Mucosa of descending colon (tissue), 3 donors: Measurements from ENCODE around the gene CIDEB. TPM values are rescaled to one million over a fixed set of nuclear protein-coding genes. Genes with fewer than 3 reads are reported as not detected.

ENCODE experiments used
- ATAC-seq: fragments of 200-7000 bp; cut with Tn5 transposase; one replicate; pipeline ENCODE4 v1.9.1; 2020; ENCODE audit warnings: mild to moderate bottlenecking, moderate library complexity
- DNase-seq, 3 donors: peaks; one replicate each; pipeline ENCODE4 v3.0.0-alpha.2; 2020
- H3K36me3 ChIP-seq: fragments of 200-600 bp; one replicate; pipeline ENCODE4 v1.8.0; 2021; ENCODE audit warnings: low read depth, mild to moderate bottlenecking
- H3K4me1 ChIP-seq: fragments of 200-600 bp; one replicate; pipeline ENCODE4 v1.8.0; 2021; ENCODE audit warnings: low read depth, mild to moderate bottlenecking
- H3K4me3 ChIP-seq: fragments of 200-600 bp; one replicate; pipeline ENCODE4 v1.8.0; 2021; ENCODE audit warnings: mild to moderate bottlenecking
- H3K9me3 ChIP-seq: fragments of 200-600 bp; one replicate; pipeline ENCODE4 v1.8.0; 2021; ENCODE audit warnings: mild to moderate bottlenecking
- intact Hi-C, 2 donors: fragments of 100-400 bp; cut with DNase I in 1 of 2; cut with micrococcal nuclease in 1 of 2; formaldehyde crosslinking; loops; one replicate each; pipeline versions ENCODE4 v1.11.0 to v1.11.1; 2022; cut with DNase I, micrococcal nuclease
- total RNA-seq, 3 donors: library from RNA; stranded (reverse); fragmentation: NEBNext Ultra II Directional in 2 of 3; extraction: Animal tissue kit (Norgen Biotek cat#: 25700) in 2 of 3; gene quantifications; one replicate each; pipeline versions ENCODE4 v1.2.1 to v1.2.4, GENCODE V29; 2021 to 2023
- TF ChIP-seq, protein P1 (sequence below): fragments of 200-600 bp; IDR thresholded peaks from one replicate; pipeline ENCODE4 v1.8.0; 2022; ENCODE audit warnings: antibody characterized with exemption, mild to moderate bottlenecking
- donor health status: DM: no; HTN: no; CAD: no; lungs with moderate emphysema.
- donor health status: DM: no; HTN: no; CAD: no.
- donor health status: DM: no; HTN: yes; CAD: no.

Gene CIDEB
- total RNA-seq, 3 donors from 2014 or later, result 8.5 to 15.8 (median 12.1) TPM

DNA sequence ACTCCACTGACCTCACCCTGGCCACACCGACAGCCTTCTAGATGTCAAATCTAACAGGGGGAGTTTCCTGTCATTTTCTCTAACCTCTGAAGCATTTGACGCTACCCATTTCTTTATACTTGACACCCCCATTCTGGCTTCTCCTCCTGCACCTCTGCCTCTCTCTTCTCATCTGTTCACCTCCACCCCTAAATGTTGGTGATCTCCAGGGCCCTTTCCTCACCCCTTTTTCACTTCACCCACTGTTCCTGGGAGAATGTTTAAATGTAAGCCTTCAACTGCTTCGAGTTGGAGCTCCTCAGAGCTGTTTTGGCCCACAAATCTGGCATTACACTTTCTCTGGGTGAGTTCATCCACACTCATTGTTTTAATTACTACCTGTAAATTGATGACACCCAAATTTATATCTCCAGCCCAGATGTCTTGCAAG is 35.9 kb downstream of the CIDEB start:
- no peak for ATAC-seq
- intact Hi-C loops, result no loop called here
- TF ChIP-seq, protein P1, sequence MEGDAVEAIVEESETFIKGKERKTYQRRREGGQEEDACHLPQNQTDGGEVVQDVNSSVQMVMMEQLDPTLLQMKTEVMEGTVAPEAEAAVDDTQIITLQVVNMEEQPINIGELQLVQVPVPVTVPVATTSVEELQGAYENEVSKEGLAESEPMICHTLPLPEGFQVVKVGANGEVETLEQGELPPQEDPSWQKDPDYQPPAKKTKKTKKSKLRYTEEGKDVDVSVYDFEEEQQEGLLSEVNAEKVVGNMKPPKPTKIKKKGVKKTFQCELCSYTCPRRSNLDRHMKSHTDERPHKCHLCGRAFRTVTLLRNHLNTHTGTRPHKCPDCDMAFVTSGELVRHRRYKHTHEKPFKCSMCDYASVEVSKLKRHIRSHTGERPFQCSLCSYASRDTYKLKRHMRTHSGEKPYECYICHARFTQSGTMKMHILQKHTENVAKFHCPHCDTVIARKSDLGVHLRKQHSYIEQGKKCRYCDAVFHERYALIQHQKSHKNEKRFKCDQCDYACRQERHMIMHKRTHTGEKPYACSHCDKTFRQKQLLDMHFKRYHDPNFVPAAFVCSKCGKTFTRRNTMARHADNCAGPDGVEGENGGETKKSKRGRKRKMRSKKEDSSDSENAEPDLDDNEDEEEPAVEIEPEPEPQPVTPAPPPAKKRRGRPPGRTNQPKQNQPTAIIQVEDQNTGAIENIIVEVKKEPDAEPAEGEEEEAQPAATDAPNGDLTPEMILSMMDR, result no peak

GRCh38 chr14:24271134-24271833 is 36.5 kb downstream of the CIDEB start, which contains the start of gene RABGGTA:
RABGGTA (minus strand) TSS chr14:24271597; CDS start chr14:24271115, 482 bp downstream.
- no peaks in the 10 kb centered on the region for H3K9me3 ChIP-seq
- TF ChIP-seq, protein P1, result peak; percentile 80
- ATAC-seq (peak; percentile 98), DNase-seq (peak; percentile 91 to 96 (median 94))
- H3K36me3 ChIP-seq, result no peaks in the 10 kb centered on the region
- H3K4me3 ChIP-seq, result peak within 1 kb of the TSS; percentile 71
- intact Hi-C loops, result no loop called here
- H3K4me1 ChIP-seq, result no peaks in the 10 kb centered on the region

More for the DNA sequence above, 35.9 kb downstream of the CIDEB start:
- H3K4me3 ChIP-seq, result no peak overlapping the region
- H3K4me1 ChIP-seq, result no peaks in the 10 kb centered on the region
- H3K36me3 ChIP-seq, result no peaks in the 10 kb centered on the region
- DNase-seq, result peak in 1 of 3 donors; percentile 3
- no peaks in the 10 kb centered on the region for H3K9me3 ChIP-seq

DNA sequence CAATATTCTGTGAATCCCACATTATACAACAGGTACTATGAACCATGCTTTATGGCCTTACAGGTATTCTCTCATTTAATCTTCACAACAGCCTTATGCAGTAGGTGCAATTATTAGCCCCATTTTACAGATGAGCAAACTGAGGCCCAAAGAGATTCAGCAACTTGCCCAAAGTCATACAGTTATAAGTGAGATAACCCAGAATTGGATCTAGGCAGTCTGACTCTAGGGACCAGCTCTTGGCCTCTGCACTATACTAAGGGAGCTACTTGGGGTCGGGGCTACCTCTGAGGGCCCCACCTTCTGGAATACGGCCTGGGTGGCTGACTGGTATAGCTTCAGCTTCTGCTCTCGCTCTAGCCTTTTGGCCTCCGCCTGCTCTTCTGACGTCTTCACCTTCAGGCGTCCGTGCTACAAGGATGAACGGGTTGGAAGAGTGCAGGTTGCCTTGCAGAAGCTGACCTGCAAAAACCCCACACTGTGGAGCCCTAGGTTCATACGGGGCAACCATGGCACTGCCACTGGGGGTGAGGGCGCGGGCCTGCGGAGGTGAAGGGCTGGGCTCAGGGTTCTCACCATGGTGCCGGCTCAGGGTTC is 37.1 kb downstream of the CIDEB start:
- DNase-seq (no peak), ATAC-seq (peak; percentile 16)
- Histone ChIP-seq H3K36me3 (no peaks in the 10 kb centered on the region), H3K4me3 (peak overlapping the region; percentile 71), H3K9me3 (no peaks in the 10 kb centered on the region), H3K4me1 (no peaks in the 10 kb centered on the region)
- intact Hi-C loops, result no loop called here
- TF ChIP-seq, protein P1, result no peak

- TF ChIP-seq, protein P1, result no peak
- Histone ChIP-seq H3K4me1 (no peaks in the 10 kb centered on the region), H3K36me3 (no peaks in the 10 kb centered on the region), H3K9me3 (no peaks in the 10 kb centered on the region), H3K4me3 (no peak overlapping the region)
- peak in 1 of 3 donors; percentile 29 for DNase-seq
- intact Hi-C loops, result no loop called here
- ATAC-seq, result no peak
These were observed 37.8 kb downstream of the CIDEB start for GRCh38 chr14:24269910-24270536.

- ATAC-seq (no peak), DNase-seq (peak in 1 of 3 donors; percentile 21)
These were observed 38.4 kb downstream of the CIDEB start for GRCh38 chr14:24269368-24269767.

More at GRCh38 chr14:24269368-24269767, 38.4 kb downstream of the CIDEB start:
- Histone ChIP-seq H3K9me3 (no peaks in the 10 kb centered on the region), H3K4me3 (no peak overlapping the region), H3K4me1 (no peaks in the 10 kb centered on the region), H3K36me3 (no peaks in the 10 kb centered on the region)
- TF ChIP-seq, protein P1, result no peak
- intact Hi-C loops, result no loop called here
